Measurements from ENCODE around the gene DGKI. TPM values are rescaled to one million over a fixed set of nuclear protein-coding genes. Genes with fewer than 3 reads are reported as not detected.

Gene DGKI
- total and polyA plus RNA-seq, 4 experiments from 2014 or later, result 0.11 TPM; not detected in 3

DNA sequence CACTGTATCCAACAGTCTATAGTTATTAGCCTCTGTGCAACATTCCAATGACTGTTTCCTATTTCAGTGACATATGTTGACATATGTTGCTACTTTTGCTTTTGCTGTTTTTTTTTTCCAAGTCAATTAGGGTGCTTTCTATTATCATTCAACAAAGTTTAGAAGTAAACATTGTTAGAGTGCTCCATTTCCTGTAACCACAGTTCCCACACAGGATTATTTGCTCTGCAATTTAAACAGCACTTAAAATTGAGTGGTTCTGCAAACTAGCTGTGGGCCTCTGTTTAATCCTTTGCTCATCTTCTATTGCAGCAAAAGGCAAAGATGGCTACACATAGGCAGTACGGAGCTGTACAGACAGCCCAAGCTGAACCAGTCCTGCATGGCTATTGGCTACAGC lies 456.7 kb downstream of the DGKI start:
- H3K27me3 Mint-ChIP-seq, result no peaks in the 10 kb centered on the region
- peaks cover 0 to 7% (median 2%) of the 10 kb centered on the region in 8 donors for H3K9me3 Mint-ChIP-seq
- POLR2A ChIA-PET (ENCODE audit: partially characterized antibody), result no interaction called here
- no peaks in the 10 kb centered on the region for H3K27me3 ChIP-seq (ENCODE audit: insufficient read depth, low read length)
- H3K4me3 Mint-ChIP-seq, result no peak overlapping the region
- no peaks in the 10 kb centered on the region for H3K4me1 Mint-ChIP-seq
- CTCF ChIA-PET (ENCODE audit: partially characterized antibody), result no interaction called here
- H3K36me3 Mint-ChIP-seq, result no peaks in the 10 kb centered on the region
- intact Hi-C loops (cut with micrococcal nuclease), result no loop called here
- H3K4me1 ChIP-seq (ENCODE audit: insufficient read depth, low read length), result no peaks in the 10 kb centered on the region
- no peaks in the 10 kb centered on the region for H3K36me3 ChIP-seq (ENCODE audit: insufficient read depth, low read length)
- no peak overlapping the region for H3K27ac ChIP-seq (ENCODE audit: low read depth, low read length)
- no peaks in the 10 kb centered on the region for H3K9me3 ChIP-seq (ENCODE audit: control insufficient read depth in 1 of 2, low read length in 2 of 2)
- no peak overlapping the region for H3K4me3 ChIP-seq (ENCODE audit: low read length in 2 of 2)
- no peak for DNase-seq
- no peak overlapping the region for H3K27ac Mint-ChIP-seq

DNA sequence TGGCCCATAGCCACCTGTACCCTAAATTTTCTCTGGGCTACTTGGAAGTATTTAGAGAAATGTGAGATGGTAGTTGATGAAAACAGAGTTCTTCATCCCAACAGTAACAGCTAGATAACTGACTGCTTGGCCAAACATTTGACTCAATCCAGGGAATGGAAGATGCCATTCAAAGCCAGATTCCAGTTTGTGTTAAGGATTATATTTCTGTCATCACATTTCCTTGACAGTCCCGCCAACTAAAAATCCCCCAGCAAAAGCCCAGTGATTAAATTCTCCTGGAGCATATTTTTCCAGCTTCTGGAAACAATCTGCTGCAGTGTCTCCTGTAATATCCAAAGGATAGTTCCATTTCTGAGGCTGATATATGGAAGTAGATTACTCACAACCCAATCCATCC lies 457.9 kb downstream of the DGKI start:
- CTCF ChIA-PET (ENCODE audit: partially characterized antibody), result no interaction called here
- Mint-ChIP-seq H3K36me3 (no peaks in the 10 kb centered on the region), H3K27ac (no peak overlapping the region), H3K4me1 (no peaks in the 10 kb centered on the region), H3K4me3 (no peak overlapping the region), H3K27me3 (no peaks in the 10 kb centered on the region), H3K9me3 (peaks cover 0 to 7% (median 1%) of the 10 kb centered on the region in 8 donors)
- POLR2A ChIA-PET (ENCODE audit: partially characterized antibody), result no interaction called here
- H3K27me3 ChIP-seq (ENCODE audit: insufficient read depth, low read length), result no peaks in the 10 kb centered on the region
- H3K4me3 ChIP-seq (ENCODE audit: low read length in 2 of 2), result no peak overlapping the region
- no peaks in the 10 kb centered on the region for H3K9me3 ChIP-seq (ENCODE audit: control insufficient read depth in 1 of 2, low read length in 2 of 2)
- no peaks in the 10 kb centered on the region for H3K4me1 ChIP-seq (ENCODE audit: insufficient read depth, low read length)
- DNase-seq, result no peak
- no peak overlapping the region for H3K27ac ChIP-seq (ENCODE audit: low read depth, low read length)
- H3K36me3 ChIP-seq (ENCODE audit: insufficient read depth, low read length), result no peaks in the 10 kb centered on the region
- intact Hi-C loops (cut with micrococcal nuclease), result no loop called here

DNA sequence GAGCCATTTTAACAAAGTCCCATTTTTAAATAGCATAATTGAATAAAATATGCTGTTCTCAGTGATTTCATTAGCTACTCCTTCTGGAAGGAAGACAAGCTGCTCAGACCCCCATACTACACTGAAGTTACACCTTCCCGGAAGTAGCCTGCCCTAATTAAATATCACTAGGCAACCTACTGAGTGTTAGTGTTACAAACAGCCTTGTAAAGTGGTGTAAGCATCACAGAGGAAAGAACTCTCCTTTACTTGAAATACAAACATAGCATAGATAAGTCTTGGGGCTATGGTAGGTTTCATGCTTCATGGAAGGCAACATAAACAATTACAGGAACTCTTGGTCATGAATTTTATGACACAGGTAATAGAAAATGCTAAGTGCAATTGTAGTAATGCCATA lies 459.8 kb downstream of the DGKI start:
- Mint-ChIP-seq H3K4me3 (no peak overlapping the region), H3K9me3 (peaks cover 0 to 7% (median 2%) of the 10 kb centered on the region in 8 donors), H3K36me3 (no peaks in the 10 kb centered on the region), H3K27me3 (peaks cover 0 to 1% of the 10 kb centered on the region in 2 donors), H3K4me1 (no peaks in the 10 kb centered on the region), H3K27ac (no peak overlapping the region)
- Histone ChIP-seq H3K4me1 (ENCODE audit: insufficient read depth, low read length) (no peaks in the 10 kb centered on the region), H3K9me3 (ENCODE audit: control insufficient read depth in 1 of 2, low read length in 2 of 2) (no peaks in the 10 kb centered on the region), H3K4me3 (ENCODE audit: low read length in 2 of 2) (no peak overlapping the region), H3K36me3 (ENCODE audit: insufficient read depth, low read length) (no peaks in the 10 kb centered on the region), H3K27ac (ENCODE audit: low read depth, low read length) (no peak overlapping the region), H3K27me3 (ENCODE audit: insufficient read depth, low read length) (no peaks in the 10 kb centered on the region)
- ChIA-PET CTCF (ENCODE audit: partially characterized antibody) (no interaction called here), POLR2A (ENCODE audit: partially characterized antibody) (no interaction called here)
- intact Hi-C loops (cut with micrococcal nuclease), result no loop called here
- DNase-seq, result no peak

DNA sequence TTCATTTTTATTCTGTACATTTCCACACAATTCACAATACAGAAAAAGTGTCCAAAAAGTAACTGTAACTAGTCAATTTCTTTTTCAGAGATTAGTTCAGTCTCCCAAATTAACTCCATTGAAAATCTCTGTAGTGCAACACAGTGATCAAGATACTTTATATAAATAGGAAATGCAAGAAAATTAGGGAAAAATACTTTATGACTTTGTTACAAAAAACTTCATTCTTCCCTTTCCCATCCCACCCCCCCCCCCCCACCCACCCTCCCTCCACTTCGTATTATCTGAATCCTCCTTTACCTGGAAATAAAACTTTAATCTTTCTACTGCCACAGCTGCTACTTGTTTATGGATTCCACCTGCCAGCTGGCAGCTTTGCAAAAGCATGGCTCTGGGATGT lies 465.7 kb downstream of the DGKI start:
- ChIA-PET CTCF (ENCODE audit: partially characterized antibody) (no interaction called here), POLR2A (ENCODE audit: partially characterized antibody) (no interaction called here)
- Mint-ChIP-seq H3K27ac (no peak overlapping the region), H3K36me3 (no peaks in the 10 kb centered on the region), H3K4me1 (no peaks in the 10 kb centered on the region), H3K27me3 (peaks cover 0 to 1% of the 10 kb centered on the region in 2 donors), H3K9me3 (peaks cover 0 to 8% (median 3%) of the 10 kb centered on the region in 8 donors), H3K4me3 (no peak overlapping the region)
- no peaks in the 10 kb centered on the region for H3K27me3 ChIP-seq (ENCODE audit: insufficient read depth, low read length)
- no peak overlapping the region for H3K4me3 ChIP-seq (ENCODE audit: low read length in 2 of 2)
- intact Hi-C loops (cut with micrococcal nuclease), result no loop called here
- DNase-seq, result no peak
- H3K4me1 ChIP-seq (ENCODE audit: insufficient read depth, low read length), result no peaks in the 10 kb centered on the region
- no peak overlapping the region for H3K27ac ChIP-seq (ENCODE audit: low read depth, low read length)
- no peaks in the 10 kb centered on the region for H3K9me3 ChIP-seq (ENCODE audit: control insufficient read depth in 1 of 2, low read length in 2 of 2)
- H3K36me3 ChIP-seq (ENCODE audit: insufficient read depth, low read length), result no peaks in the 10 kb centered on the region

DNA sequence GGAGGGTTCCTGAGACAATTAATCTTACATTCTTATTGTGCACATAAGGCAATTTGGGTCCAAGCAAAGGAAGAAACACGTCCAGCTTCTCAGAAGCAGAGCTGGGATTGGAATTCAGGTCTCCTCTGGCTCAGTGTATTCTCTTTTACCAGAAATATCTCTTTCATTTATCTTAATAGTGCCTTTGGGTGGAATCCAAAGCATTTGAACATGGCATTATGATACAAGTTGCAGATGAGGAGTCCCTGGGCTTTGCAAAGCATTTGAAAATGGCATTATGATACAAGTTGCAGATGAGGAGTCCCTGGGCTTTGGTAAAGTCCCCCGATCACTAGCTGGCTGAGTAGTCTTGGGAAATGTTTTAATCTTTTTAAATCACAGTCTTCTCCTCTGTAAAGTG lies 473.3 kb downstream of the DGKI start:
- Mint-ChIP-seq H3K9me3 (peaks cover 0 to 5% (median 2%) of the 10 kb centered on the region in 8 donors), H3K36me3 (no peaks in the 10 kb centered on the region), H3K27ac (no peak overlapping the region), H3K4me3 (no peak overlapping the region), H3K27me3 (no peaks in the 10 kb centered on the region), H3K4me1 (no peaks in the 10 kb centered on the region)
- ChIA-PET CTCF (ENCODE audit: partially characterized antibody) (no interaction called here), POLR2A (ENCODE audit: partially characterized antibody) (no interaction called here)
- no peak overlapping the region for H3K4me3 ChIP-seq (ENCODE audit: low read length in 2 of 2)
- H3K9me3 ChIP-seq (ENCODE audit: control insufficient read depth in 1 of 2, low read length in 2 of 2), result no peaks in the 10 kb centered on the region
- H3K27ac ChIP-seq (ENCODE audit: low read depth, low read length), result no peak overlapping the region
- no peak for DNase-seq
- no peaks in the 10 kb centered on the region for H3K4me1 ChIP-seq (ENCODE audit: insufficient read depth, low read length)
- no peaks in the 10 kb centered on the region for H3K27me3 ChIP-seq (ENCODE audit: insufficient read depth, low read length)
- intact Hi-C loops (cut with micrococcal nuclease), result no loop called here
- no peaks in the 10 kb centered on the region for H3K36me3 ChIP-seq (ENCODE audit: insufficient read depth, low read length)

DNA sequence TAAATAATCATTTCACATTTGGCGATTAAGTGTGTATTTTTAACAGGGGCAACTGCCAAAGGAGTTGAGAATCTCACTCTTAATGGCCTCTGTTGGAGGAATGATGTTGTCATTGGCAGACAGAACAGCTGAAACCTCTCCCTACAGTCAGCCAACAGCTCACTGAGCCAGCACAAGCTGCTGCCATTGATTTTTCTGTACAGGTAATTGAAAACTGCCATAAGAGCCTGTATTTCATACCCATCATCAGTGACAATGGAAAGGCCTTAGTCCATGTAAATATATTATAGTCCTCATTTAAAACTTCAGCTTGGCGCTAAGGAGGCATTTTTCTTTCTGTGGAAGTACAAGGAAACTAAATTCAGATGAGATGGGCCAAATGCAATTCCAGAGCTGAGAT lies 475.2 kb downstream of the DGKI start:
- Histone ChIP-seq H3K9me3 (ENCODE audit: control insufficient read depth in 1 of 2, low read length in 2 of 2) (no peaks in the 10 kb centered on the region), H3K4me3 (ENCODE audit: low read length in 2 of 2) (no peak overlapping the region), H3K4me1 (ENCODE audit: insufficient read depth, low read length) (no peaks in the 10 kb centered on the region), H3K36me3 (ENCODE audit: insufficient read depth, low read length) (no peaks in the 10 kb centered on the region), H3K27ac (ENCODE audit: low read depth, low read length) (no peak overlapping the region), H3K27me3 (ENCODE audit: insufficient read depth, low read length) (no peaks in the 10 kb centered on the region)
- Mint-ChIP-seq H3K4me3 (no peak overlapping the region), H3K9me3 (peaks cover 0 to 5% (median 1%) of the 10 kb centered on the region in 8 donors), H3K36me3 (no peaks in the 10 kb centered on the region), H3K27me3 (no peaks in the 10 kb centered on the region), H3K27ac (no peak overlapping the region), H3K4me1 (no peaks in the 10 kb centered on the region)
- ChIA-PET CTCF (ENCODE audit: partially characterized antibody) (no interaction called here), POLR2A (ENCODE audit: partially characterized antibody) (no interaction called here)
- DNase-seq, result no peak
- intact Hi-C loops (cut with micrococcal nuclease), result no loop called here

DNA sequence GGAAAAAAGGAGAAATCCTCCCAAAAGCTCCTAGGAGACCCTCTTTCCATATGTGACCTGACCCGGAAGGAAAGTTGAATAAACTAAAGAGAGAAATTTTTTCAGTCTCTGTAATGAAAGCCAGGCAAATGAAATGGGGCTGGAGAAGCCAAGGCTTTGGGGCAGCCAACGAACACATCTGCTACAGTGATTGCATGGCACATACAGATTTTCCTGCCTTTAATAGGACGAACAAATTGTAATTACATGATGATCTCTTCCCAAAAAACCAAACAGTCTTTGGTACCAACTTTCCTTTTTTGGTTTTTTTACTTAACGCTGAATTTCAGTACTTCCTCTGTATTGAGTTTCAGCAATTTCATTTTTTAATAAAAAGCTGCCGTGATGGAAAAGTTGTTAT lies 479.8 kb downstream of the DGKI start:
- intact Hi-C loops (cut with micrococcal nuclease), result no loop called here
- Histone ChIP-seq H3K27me3 (ENCODE audit: insufficient read depth, low read length) (no peaks in the 10 kb centered on the region), H3K36me3 (ENCODE audit: insufficient read depth, low read length) (no peaks in the 10 kb centered on the region), H3K4me1 (ENCODE audit: insufficient read depth, low read length) (no peaks in the 10 kb centered on the region), H3K4me3 (ENCODE audit: low read length in 2 of 2) (no peak overlapping the region), H3K9me3 (ENCODE audit: control insufficient read depth in 1 of 2, low read length in 2 of 2) (no peaks in the 10 kb centered on the region), H3K27ac (ENCODE audit: low read depth, low read length) (no peak overlapping the region)
- DNase-seq, result no peak
- Mint-ChIP-seq H3K27me3 (no peaks in the 10 kb centered on the region), H3K4me1 (no peaks in the 10 kb centered on the region), H3K36me3 (no peaks in the 10 kb centered on the region), H3K9me3 (peaks cover 1 to 10% (median 6%) of the 10 kb centered on the region in 8 donors), H3K27ac (no peak overlapping the region), H3K4me3 (no peak overlapping the region)
- ChIA-PET POLR2A (ENCODE audit: partially characterized antibody) (no interaction called here), CTCF (ENCODE audit: partially characterized antibody) (no interaction called here)

DNA sequence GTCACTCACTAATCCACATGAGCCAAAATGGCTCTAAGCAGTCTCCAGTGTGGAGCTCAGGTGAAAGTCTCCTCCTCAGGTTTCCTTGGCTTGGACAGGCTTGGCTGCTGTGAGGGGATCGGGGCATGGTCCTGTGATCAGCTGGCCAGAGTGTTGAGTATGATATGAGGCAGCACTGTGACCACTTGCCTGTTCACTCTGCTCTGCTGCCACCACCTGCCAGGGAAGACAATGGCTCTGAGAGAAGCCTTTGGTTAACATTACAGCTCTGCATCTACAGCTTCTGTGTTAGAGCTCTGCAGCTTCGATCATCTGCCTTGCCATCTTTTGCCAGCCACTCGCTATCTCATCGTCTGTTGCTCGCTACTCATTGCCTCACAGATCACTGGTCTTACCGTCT lies 483.1 kb downstream of the DGKI start:
- H3K4me1 ChIP-seq (ENCODE audit: insufficient read depth, low read length), result no peaks in the 10 kb centered on the region
- no peaks in the 10 kb centered on the region for H3K4me1 Mint-ChIP-seq
- no peak overlapping the region for H3K4me3 Mint-ChIP-seq
- peaks cover 0 to 5% of the 10 kb centered on the region in 2 donors for H3K9me3 ChIP-seq (ENCODE audit: control insufficient read depth in 1 of 2, low read length in 2 of 2)
- no peak for DNase-seq
- no peaks in the 10 kb centered on the region for H3K27me3 ChIP-seq (ENCODE audit: insufficient read depth, low read length)
- H3K36me3 Mint-ChIP-seq, result no peaks in the 10 kb centered on the region
- no peak overlapping the region for H3K27ac Mint-ChIP-seq
- peaks cover 3 to 29% (median 11%) of the 10 kb centered on the region in 8 donors for H3K9me3 Mint-ChIP-seq
- POLR2A ChIA-PET (ENCODE audit: partially characterized antibody), result no interaction called here
- intact Hi-C loops (cut with micrococcal nuclease), result no loop called here
- no peaks in the 10 kb centered on the region for H3K36me3 ChIP-seq (ENCODE audit: insufficient read depth, low read length)
- no peaks in the 10 kb centered on the region for H3K27me3 Mint-ChIP-seq
- H3K27ac ChIP-seq (ENCODE audit: low read depth, low read length), result no peak overlapping the region
- CTCF ChIA-PET (ENCODE audit: partially characterized antibody), result no interaction called here
- no peak overlapping the region for H3K4me3 ChIP-seq (ENCODE audit: low read length in 2 of 2)

All from CD4-positive, alpha-beta memory T cell (primary cell).